GM12891 (cell line): ENCODE results near the gene MAML2.

Experiments
- PAX5 ChIP-seq: IDR thresholded peaks from 2 replicates; pipeline ENCODE4 v1.6.1; 2011; ENCODE audit warnings: low read length, moderate library complexity, mild to moderate bottlenecking; ENCODE audit not compliant: insufficient read depth, severe bottlenecking
- POLR2A ChIP-seq: IDR thresholded peaks from 2 replicates; pipeline ENCODE4 v1.6.1; 2011; ENCODE audit warnings: low read depth, low read length, control low read depth
- POLR2AphosphoS5 ChIP-seq: IDR thresholded peaks from 2 replicates; pipeline ENCODE4 v1.6.1; 2011; ENCODE audit warnings: low read depth, low read length, control low read depth
- SPI1 ChIP-seq: IDR thresholded peaks from 2 replicates; pipeline ENCODE4 v1.6.1; 2011; ENCODE audit warnings: low read depth, low read length, control low read depth

GRCh38 chr11:96200243-96200642, 142.8 kb downstream of the MAML2 start:
- TF ChIP-seq POLR2AphosphoS5 (no peak), POLR2A (no peak), PAX5 (no peak), SPI1 (no peak)
